NCI-H1436 (cell line): Measurements from ENCODE around the gene PCID2.

Experiments
- DNase-seq: peaks from one replicate; lab custom pipeline; 2025; lab: John Stamatoyannopoulos, UW

PCID2 gene

DNA sequence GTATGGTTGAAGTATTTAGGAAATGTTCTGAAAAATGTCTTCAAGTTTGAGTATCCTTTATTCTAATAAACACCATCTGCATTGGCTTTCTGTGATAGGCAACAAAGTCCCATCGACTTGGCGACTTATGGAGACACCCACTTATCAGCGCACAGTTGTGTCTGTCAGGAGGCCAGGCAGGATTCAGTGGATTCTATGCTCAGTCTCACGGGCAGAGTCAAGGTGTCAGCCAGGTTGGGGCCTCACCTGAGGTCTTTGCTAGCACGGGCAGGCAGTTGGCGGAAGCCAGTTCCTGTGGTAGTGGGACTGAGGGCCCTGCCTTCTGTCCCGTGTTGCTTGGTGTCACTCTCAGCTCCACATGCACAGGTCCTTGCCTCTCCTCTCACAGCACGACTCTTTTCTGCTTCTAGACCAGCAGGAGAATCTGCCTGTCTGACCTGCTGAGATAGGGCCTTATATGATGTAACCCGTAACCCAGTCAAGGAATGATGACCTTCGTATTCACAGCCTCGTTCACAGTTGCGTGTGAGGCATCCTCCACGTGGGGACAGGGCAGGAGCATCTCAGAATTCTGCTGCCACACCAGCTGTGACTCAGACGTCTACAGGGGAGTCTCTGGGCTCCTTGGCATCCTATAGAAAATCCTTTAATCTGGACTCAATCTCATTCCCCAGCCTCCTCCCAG, 10.9 kb upstream of the PCID2 start:
- DNase-seq, result no peak

DNA sequence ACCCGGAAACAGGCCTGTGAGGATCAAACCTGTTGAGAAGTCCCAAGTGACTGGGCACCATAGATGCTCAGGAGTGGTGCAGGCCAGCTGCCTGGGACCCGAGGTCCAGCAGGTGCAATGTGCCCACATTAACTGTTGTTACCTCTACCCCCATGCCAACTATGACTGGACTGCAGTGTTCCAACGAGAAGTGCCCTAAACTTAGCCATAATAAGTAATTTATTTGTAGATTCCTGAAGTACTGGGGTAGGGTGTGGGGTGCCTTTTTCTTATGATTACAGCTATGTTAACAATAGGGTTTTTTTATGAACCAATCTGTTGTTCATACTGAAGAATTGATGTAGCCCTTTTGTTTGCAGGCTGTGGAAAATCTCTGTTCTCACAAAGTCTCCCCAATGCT, 10.1 kb upstream of the PCID2 start:
- no peak for DNase-seq

GRCh38 chr13:113216254-113217048, 8.0 kb upstream of the PCID2 start:
- peak; percentile 66 for DNase-seq

GRCh38 chr13:113211774-113212173, 3.3 kb upstream of the PCID2 start:
- no peak for DNase-seq

- no peak for DNase-seq
Measured at GRCh38 chr13:113210833-113211232, 2.4 kb upstream of the PCID2 start.

GRCh38 chr13:113209759-113210421, 1.4 kb upstream of the PCID2 start:
- no peak for DNase-seq

DNA sequence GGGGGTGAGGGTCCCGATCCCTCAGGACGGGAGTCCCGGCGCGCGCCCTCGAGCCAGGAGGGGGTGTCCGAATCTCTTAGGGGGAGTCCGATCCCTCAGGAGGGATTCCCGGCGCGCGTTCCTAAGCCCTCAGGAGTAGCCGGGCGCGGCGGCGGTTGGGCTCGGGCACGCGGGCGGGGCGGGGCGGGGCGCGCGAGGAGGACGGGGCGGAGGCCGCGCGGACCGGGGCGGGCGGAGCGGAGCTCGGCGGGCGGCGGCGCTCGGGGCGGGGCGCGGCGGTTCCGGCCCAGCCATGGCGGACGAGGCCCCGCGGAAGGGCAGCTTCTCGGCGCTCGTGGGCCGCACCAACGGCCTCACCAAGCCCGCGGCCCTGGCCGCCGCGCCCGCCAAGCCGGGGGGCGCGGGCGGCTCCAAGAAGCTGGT, 878 bp upstream of the PCID2 start, which contains the start of gene CUL4A:
TSS of gene CUL4A (plus strand) at position 278 of the 423 bp plus-strand sequence. CDS start at position 293, 15 bp downstream.
- peak; percentile 58 for DNase-seq

GRCh38 chr13:113207890-113208420, 514 bp downstream of the PCID2 start:
- no peak for DNase-seq

DNA sequence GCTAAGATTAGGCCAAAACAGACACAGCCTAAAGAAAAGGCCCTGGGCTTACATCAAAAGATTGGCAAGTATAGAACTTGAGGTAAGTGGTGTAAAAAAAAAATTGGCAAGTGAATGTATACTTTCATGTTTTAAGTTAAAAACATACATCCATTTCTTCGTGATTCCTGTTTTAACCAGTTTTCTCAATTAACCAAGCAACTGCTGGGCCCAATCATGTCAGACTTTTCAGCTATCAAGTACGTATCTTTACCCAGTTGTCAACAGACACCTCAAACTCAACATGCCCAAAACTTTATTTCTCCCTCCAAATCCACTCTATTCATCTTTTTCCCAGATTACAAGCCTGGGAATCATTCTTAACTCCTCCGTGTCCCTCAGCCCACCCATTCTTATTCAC, 1.0 kb downstream of the PCID2 start:
- DNase-seq, result no peak

GRCh38 chr13:113205428-113205931, 3.0 kb downstream of the PCID2 start:
- no peak for DNase-seq

- DNase-seq, result no peak
Measured at GRCh38 chr13:113204378-113204734, 4.1 kb downstream of the PCID2 start.

GRCh38 chr13:113203507-113204377, 4.7 kb downstream of the PCID2 start:
- DNase-seq, result no peak

DNA sequence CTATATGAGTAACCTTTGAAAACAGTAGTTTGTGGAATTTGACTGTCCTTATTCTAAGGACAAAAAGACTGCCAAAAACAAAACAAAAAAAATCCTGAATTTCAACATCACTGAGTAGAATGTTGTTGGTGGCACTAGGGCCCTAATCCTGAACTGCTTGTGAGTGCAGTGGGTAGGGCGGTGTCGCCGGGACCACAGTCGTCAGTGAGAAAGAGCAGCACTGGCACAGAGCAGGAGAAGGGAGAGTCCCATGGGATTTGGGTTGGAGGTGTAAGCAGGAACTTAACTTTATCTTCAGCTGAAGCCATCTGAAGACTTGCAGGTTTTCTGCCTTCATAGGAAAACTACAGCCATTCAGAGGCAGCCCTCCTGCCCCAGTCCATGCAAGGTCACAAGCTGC, 5.6 kb downstream of the PCID2 start:
- DNase-seq, result no peak

- DNase-seq, result no peak
Measured at GRCh38 chr13:113201815-113202214, 6.7 kb downstream of the PCID2 start.

DNA sequence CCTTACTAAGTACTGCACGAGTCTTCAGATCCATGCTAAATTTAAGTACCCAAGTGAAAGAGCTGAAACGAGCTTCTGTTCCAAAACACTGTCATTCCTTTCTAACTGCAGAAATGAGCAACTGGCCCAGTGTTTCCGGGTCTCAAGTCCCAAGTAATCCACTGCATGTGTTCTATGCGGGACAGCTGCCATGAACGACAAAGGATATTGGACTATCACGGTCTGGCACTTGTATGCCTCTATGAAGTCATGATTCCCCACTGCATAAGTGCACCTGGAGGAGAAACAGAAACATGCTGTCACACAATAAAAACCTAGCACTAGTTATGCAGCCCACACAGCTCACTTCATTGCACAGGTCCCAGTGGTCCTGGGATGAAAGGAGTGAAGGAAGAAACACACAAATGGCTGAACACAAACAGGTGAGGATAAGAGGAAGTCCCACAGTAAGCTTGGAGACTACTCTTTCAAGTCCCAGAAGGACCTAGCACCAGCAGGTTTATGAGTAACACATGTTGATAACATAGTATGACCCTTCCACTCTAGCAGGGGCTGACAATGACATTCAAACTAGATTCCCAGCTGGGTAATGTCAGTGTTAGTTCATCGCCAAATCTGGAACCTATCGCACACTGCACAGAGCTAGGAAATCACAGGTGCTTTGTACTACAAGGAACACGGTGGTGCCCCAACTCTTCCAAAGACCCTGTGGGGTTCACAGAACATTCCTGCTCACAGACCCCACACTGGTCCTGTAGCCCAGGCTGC, 11.3 kb downstream of the PCID2 start:
- DNase-seq, result no peak

DNA sequence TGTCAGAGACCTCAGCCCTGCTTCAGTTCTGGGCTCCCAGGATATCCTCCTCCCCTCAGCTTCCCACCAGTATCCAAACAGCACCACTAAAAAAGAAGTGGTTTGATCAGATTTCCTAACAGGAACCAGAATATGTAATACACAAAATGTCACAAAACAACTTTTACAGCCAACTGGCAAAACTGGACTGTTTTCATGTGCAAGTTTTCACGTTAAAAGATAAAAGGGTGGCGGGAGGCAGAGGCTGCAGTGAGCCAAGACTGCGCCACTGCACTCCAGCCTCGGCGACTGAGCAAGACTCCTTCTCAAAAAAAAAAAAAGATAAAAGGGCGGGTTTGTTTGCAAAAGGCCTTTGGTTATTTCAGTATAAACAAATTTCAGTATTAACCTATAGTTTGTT, 13.1 kb downstream of the PCID2 start:
- DNase-seq, result no peak

DNA sequence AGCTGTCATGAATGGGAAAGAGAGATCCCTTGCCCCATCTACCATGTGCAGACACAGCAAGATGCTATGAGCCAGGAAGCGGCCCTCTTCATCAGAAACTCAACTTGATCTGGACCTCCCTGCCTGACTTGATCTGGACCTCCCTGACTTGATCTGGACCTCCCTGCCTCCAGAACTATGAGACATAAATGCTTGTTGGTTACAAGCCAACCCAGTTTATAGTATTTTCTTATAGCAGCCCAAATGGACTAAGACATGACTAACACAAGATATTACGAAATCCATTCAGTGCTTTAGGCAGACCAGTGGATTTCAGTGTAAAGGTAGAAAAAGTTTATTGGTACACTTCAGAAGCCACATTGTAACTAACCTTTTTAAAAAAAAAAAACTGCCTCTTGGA, 15.6 kb downstream of the PCID2 start:
- DNase-seq, result no peak

DNA sequence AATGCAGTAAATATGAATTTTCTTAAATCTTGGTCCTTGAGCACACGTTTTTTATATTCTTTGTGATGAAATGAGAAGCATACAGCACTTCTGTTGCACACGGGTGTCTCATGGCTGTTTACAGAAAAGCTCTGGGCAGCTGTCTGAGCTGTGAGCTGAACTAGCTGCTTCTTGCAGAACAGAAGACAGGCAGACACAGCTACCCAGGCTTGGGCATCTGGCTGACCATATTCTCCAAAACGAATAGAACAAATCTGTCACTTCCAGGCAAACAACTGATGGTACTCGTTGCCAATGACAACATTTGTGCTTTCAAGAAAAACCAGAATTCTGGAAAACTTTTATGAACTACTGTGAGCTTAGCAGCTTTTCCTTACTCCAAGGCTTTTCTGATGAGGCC, 16.2 kb downstream of the PCID2 start:
- DNase-seq, result no peak

DNA sequence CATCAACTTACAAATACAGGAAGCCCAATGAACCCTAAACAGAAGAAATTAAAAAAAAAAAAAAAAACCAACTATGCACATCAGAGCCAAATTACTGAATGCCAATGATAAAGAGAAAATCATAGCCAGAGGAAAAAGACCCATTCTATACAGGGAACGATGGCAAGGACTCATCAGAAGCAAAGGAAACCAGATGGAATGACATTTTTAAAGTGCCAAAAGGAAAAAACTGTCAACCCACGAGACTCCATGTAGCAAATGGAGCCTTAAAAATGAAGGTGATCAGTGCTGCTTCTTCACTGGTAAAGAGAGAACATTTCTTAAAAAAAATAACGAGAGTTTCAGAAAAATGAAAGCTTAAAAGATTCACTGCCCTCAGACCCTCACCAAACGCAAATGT, 18.3 kb downstream of the PCID2 start:
- no peak for DNase-seq

- no peak for DNase-seq
Measured at GRCh38 chr13:113187883-113188665, 20.4 kb downstream of the PCID2 start.
